Brain pericyte (primary cell): ENCODE results near the gene XYLB.
"Not testable (repeated sequence)": the region's sequence is repeated elsewhere in the genome, so short reads cannot be mapped to it uniquely, and the experiment has no call there.

Source experiments
- DNase-seq: peaks from one replicate; pipeline ENCODE4 v3.0.0-alpha.2; 2012; ENCODE audit warnings: low read depth, low spot score

The XYLB gene

DNA sequence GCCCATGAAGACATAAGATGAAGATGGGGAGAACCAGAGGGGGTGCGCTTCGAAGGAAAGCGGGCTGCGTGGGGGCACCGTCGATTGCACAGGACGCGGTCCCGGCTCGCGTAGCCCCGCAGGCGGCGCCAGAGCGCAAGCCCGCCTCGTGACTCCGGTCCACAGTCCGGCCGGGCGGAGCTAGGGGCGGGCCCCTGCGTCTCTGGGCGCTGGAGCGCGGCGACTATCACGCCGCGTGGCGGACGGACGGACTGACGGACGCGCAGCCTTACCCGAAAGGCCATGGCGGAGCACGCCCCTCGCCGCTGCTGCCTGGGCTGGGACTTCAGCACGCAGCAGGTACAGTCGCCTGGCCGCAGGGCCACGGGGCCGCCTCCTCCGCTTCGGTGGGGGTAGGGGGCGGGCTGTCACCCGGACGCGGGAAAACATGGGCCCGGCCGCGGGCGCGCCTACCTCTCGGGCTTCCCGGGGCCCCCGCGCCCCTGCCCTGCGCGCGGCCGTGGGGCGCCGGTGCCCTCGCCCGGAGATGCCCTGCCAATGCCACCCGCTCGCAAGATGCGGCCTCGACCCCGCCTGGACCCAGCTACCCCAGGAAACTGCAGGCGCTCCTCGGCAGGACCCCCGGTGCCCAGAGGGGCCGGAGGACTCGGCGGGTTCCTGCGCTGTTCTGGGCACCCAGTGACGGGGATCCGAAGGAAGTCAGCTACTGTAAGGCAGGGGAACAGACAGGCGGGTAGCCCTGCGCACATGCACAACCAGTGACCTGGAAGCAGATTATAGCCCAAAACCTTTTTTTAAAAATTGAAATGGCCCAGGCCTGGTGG lies at the start of gene XYLB:
Gene XYLB (plus strand): TSS at position 199 of the 824 bp plus-strand sequence. CDS start 84 bp downstream, at position 283.
- DNase-seq, result peak; percentile 18

DNA sequence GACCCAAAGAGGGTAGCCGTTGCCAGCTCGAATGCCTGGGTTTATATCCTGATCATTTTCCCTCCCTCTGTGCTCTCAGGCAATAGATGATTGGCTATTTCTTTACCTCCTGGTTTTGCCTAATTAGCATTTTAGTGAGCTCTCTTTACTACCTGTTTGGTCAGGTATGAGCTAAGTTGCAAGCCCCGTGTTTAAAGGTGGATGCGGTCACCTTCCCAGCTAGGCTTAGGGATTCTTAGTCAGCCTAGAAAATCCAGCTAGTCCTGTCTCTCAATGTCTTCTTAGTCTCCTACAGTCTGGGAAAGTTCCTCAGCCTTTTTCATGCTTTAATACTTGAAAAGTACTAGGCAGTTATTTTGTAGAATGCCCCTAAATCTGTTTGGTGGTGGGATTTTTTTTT lies 49.5 kb upstream of the XYLB start:
- not testable (repeated sequence) for DNase-seq

DNA sequence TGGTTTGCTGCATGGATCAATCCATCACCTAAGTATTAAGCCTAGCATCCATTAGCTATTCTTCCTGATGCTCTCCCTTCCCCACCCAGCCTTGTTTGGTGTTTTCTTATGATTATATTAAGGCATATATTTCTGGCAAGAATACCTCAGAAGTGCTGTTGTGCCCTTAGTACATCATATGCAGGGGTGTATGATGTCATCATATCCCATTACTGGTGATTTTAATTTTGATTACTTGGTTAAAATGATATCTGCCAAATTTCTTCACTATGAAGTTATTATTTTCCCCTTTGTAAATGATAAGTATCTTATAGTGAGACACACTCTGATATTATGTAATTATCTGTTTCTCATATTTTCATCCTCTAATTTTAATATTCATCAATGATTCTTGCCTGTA lies 49.0 kb upstream of the XYLB start:
- DNase-seq, result no peak

DNA sequence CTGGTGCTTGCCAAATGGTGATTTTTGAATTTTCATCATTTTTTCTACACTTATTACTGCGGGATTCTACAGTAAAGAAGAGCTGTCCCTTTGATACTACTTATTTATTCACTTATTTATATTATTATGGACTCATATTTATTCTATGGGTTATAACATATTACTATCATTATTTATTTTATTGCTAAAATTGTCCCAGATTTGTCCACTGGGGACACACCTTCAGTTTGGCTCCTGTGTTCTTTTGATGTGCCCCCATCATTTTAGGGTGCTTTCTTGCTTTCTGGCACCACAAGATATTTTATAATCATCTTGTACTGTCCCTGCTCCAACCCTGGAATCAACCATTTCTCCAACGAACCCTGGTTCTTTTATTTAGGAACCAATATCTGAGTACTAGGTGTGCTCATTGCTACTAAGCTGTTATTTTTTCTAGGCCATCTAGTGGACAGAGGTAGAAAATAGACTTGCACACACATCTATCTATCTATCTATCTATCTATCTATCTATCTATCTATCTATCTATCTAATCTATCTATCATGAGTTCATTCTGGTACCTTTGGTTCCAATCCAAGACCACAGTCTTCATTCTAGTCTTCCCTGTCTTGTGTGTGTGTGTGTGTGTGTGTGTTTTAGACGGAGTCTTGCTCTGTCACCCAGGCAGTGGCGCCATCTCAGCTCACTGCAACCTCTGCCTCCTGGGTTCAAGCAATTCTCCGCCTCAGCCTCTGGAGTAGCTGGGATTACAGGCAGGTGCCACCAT lies 48.5 kb upstream of the XYLB start:
- no peak for DNase-seq

DNA sequence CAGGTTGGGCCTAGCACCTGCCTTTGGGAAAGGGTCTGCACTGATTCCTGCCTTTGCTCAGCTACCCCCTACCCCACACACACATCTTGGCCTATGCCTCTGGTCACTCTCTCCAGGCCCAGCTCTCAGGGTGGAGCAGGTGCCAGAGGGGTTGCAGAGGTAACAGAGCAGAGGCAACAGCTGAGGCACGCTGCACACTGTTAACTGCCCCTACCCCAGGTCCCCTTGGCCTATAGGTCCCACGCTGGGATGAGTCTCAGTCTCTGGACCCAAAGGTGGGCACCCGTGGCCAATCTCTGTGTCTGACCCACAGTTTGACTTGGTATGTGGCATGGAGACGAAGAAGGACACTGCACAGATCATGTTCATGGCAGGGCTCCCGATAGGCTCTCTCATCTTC lies 39.6 kb upstream of the XYLB start:
- no peak for DNase-seq

DNA sequence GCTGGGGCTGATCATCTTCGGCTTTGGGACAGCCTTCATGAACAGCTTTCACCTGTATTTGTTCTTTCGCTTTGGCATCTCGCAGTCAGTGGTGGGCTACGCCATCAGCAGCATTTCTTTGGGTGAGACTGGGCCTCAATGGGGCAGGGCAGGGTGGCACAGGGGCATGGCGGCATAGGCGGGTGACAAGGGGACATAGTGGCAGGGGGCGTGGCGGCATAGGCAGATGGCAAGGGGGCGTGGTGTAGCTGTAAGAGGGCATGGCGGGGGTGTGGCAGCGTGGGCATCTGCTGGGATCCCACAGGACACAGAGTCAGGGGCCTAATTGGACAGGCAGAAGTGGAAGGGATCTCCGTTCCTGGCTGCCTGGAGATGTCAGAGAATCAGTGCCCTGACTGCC lies 39.0 kb upstream of the XYLB start:
- DNase-seq, result no peak

DNA sequence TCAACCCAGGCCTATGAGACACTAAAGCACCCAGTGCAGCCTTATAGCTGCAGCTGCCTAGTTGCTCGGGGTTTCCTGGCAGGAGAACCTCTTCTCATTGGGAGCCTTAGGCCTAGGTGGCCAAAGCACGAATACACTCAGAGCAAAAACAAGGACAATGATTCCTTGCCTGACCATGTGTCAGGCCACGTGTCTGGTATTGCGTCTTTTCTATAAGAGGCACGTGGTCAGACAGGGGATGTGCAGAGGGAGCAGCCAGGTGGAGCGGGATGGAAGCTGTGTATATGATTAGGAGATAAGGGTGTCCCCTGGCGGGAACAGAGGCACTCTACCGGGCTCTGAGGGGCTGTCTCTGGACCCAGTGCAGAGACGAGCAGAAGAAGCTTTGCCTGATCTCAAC lies 38.1 kb upstream of the XYLB start:
- no peak for DNase-seq

DNA sequence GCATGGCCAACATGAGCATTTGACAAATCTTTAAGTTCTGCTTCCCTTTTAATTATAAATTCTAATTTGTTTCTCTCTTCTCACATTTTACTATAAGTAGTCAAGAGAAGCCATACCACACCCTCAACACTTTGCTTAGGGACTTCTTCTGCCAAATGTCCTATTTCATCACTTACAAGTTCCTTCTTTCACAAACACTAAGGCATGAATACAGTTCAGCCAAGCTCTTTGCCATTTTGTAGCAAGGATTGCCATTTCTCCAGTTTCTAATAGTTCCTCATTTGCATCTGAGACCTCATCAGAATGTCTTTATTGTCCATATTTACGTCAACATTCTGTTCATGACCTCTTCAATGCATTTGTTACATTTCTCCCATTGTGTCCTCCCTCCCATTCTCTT lies 35.1 kb upstream of the XYLB start:
- no peak for DNase-seq

DNA sequence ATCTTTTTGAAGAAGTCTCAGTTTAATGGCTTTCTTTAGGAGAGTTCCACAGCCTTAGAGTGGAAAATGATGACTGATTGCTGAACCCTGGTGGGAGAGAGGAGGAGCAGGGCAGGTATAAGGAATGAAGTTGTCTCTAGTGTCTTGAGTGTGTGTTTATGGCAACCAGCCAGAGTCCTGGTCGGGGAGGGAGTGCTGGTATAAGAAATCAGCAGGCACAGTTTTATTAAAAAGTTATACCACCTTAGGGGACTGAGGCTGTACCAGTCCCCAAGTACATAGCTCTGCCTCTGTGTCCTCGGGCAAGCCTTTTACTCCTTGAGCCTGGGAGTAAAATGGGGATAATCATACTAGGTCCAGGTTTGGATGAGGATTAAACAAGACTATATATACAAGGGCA lies 34.6 kb upstream of the XYLB start:
- DNase-seq, result no peak

DNA sequence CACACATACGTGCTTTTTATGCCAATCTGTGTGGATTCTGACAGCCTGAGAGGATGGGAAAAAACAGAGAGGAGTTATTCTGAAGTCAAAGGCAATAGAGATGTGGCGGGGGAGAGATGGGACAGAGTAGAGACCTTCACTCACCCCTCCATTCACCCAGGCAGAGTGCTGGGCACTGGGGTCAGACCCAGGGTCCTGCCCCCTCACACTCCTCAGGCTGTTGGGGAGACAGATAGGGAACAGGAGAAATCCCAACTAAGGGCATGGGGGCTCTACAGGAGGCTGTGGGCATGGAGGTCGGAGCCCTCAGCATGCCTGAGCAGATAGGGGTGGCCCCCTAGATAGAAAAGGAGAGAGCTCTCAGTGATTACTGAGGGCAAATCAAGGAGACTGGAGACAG lies 34.2 kb upstream of the XYLB start:
- no peak for DNase-seq

DNA sequence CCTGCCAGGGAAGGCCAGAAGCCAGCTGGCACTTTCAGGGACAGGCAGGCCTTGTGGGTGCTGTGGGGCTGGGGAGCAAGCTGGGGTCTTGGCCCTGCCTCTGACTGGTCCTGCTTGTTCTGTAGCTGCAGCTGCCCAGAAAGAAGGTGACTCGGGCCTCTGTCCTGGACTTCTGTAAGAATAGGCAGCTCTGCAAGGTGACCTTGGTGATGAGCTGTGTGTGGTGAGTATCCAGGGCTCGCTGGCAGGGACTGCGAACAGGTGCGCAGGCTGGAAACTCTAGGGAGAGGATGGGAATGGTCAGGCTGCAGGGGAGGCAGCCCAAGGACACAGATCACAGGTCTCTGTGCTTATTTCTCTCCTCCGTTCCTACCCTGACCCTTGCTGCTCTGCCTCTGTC lies 33.3 kb upstream of the XYLB start:
- DNase-seq, result no peak

DNA sequence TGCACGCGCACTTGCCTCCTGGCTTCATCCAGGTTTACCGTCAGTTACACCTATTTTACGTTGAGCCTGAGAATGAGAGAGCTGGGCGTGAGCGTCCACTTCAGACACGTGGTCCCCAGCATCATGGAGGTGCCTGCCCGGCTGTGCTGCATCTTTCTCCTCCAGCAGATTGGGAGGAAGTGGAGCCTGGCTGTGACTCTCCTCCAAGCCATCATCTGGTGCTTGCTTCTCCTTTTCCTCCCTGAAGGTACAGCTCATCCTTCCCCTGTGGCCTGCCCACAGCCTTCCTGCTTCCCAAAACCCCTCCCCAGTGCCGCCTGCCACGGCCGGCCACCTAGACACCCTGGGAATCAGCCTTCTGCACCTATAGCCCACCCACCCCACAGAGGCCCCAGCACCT lies 32.9 kb upstream of the XYLB start:
- no peak for DNase-seq

DNA sequence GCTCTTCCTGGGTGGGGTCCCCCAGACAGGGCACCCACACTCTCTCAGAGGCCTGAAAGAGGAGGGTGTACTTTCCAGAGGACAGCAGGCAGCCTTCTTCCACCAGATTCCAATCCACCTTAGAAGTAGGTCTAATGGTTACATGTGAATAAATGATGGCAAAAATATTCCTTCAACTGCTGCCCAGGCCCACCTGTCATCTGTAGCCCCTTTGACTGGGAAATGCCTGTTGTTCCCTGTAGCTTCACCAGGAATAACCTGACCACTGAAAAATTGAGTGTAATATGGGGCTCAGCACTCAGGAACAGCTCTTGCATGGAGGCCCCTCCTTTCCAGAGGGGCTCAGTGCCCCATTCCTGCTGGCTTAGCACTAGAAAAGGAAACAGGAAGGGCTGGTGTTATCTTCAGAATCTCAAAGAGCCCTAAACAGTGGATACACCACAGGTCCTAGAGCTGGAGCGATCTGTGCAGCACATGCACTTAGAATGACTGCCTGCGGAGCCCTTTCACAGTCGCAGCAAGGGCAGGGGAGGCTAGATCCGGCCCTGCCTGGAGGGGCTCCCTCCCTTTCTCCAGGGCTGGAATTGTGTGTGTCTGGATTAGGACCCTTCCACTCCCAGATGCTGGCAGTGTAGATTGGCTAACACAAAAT lies 32.3 kb upstream of the XYLB start:
- no peak for DNase-seq

DNA sequence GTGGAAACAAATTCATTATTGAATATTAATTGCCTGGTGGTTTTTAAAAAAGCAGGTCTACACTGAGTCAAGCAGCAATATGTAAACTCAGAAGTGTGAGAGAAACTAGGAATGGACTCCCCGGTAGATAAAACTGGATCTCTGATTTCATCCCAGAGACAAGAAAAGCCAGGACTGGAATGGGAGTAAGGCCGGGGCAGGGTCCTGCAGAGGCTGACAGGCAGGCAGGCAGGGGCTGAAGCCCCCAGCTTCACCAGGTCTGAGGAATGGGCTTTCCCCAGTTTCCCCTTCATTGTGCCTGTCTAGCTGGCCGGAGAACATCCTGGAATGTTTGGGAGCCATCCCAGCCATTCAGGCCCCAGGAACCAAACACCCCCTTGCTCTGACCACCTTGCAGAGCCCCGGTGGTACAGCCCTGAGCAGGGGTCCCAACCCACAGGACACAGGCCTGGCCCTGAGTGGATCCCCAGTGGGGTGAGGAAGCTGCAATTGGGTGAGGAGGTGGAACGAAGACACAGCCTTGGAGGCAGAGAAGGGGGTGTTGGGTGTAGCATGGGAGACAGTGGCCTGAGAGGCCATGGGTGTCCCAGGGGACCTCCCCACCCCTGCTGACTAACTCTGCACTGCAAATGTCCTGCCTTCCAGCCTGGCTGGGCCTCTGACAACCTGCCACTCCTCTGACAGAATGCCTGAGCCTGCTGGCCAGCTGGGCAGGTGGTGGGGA lies 31.7 kb upstream of the XYLB start:
- no peak for DNase-seq

DNA sequence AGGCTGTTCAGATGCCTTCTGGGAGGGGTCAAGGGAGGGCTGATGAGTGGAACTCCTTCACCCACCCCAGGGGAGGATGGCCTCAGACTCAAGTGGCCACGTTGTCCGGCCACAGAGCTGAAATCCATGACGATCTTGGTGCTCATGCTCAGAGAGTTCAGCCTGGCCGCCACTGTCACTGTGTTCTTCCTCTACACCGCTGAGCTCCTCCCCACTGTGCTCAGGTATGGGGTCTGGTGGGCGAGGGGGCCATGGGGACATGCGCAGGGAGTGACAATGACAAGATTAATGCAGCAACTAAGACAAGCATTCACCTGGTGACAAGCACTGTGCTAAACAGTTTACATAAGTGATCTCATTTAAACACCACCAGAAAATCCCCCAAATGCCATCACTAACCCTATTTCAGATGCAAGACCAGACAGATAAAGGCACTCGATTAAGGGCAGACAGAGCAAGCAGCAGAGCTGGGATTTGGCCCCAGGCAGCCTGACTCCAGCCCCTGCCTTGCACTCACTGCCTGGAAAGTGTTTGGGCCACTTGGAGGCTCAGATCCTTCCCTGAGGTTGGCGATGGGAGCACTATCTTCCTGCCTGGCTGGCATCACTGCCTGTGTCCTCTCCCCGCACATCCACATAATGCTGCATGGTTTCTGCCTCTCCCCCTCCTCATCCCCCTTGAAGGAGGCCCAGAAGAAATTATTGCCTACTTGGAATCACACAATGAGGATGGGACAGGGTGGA lies 30.9 kb upstream of the XYLB start:
- DNase-seq, result no peak

DNA sequence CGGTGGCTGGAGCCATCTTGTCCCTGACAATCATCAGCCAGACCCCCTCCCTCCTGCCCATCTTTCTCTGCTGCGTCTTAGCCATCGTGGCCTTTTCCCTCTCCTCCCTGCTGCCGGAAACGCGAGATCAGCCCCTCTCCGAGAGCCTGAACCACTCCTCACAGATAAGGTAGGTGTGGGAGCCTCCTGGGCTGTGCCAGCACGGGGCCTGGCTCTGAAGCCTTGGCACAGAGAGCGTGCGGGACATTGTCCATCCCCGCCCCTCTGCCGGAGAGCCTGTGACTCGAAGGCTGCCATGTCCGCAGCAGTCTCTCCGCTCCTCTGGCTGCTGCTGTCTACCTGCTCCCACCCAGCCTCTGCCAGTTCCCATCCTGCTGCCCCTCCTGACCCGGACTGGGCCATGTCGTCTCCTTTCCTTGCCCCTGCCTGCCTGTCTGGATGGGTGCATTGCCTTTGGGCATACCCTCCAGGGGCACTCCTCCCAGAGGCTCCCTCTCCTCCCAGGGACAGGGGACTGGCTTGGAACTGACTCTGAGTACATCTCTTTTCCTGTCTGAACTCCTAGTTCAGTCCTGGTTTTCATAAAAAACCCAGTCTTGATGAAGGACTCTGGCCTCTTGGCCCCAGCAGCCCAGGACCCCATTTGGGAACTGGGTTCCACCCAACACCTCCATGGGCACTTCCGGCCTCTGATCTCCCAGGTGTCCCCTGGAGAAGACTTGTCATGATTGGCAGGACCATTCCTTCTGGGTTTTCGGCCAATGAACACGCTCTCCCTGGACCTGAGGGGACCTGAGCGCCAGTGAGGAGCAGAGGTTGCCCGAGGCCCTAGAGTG lies 30.0 kb upstream of the XYLB start:
- DNase-seq, result no peak

DNA sequence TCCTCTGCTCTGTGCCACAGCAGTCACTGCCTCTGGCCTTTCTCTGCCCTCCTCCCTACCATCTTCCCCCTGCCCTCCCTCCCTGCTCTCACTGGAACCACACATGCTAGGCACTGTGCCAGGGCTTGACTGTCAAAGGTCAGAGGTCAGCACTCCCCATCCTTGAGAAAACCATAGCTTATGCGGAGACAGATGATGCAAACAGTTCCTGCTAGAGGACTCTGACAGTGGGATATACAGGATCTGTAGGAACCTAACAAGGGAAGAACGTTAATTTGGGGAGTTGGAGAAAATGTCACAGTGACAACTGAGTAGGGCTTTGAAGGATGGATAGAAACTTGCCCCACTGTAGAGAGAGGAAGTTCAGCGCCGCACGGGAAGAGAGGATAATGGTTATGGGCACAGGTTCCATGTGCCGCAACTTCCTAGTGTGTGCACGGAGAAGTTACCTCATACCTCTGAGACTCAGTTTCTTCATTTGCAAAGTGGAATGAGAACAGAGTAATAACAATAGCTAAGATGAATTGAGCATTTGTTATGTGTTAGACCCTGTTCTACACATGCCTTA lies 29.3 kb upstream of the XYLB start:
- DNase-seq, result no peak

DNA sequence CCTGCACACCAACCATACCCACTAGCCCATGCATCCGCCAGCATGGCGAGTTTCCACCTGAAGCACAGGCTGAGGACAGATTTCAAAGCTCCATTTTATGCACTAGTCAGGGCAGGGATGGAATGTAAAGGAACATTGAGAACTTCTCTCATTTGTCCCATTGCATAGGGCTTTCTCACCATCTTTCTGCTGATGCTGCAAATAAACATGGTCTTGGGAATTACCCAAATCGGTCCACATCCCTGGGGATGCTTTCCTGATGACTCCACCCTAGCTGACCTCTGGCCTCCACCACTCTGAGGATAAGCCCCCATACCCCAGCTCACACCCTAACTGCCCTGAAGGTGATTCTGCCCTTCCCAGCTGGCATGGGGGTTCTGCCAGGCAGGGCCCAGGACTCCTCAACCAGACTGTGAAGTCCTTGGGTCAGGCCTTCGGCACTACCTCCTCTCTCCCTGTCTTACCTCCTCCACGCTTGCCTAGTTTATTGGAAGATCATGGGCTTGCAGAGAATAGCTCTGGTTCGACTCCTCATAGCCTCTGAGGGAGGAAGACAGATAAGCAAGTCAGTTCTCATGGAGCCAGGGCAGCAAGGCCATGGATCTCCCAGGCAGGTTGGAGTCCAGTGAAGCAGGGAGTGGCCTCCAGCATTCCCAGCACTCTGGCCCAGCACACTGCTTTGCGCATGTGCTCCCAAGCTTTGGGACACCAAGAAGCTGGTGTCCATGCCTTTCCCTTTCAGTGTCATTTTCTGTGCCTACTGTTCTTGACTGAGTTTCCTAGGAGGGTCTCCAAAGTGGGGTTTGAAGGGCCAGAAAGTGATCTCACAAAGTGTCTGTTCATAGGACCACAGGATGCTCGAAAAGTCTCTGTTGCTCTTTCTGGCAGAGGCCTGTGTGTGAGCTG lies 27.6 kb upstream of the XYLB start:
- DNase-seq, result no peak

DNA sequence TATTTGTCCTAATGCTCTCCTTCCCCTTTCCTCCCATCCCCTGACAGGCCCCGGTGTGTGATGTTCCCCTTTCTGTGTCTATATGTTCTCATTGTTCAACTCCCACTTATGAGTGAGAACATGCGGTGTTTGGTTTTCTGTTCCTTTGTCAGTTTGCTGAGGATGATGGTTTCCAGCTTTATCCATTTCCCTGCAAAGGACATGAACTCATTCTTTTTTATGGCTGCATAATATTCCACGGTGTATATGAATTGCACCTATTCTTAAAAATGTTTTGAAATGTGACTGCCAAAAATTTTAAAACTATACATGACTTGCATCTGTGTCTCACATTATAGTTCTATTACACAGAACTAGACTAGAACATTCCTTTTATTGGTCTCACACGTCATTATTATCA lies 25.9 kb upstream of the XYLB start:
- not testable (repeated sequence) for DNase-seq
